HG02840 (cell line): ENCODE data around the gene ZFP2.

ENCODE experiments used
- ATAC-seq: cut with Tn5 transposase; IDR thresholded peaks from one replicate; pipeline ENCODE4 v1.9.1; 2021; ENCODE audit warnings: mild to moderate bottlenecking, moderate library complexity, moderate number of reproducible peaks; ENCODE audit not compliant: unreplicated experiment, low FRiP score

ZFP2 gene

DNA sequence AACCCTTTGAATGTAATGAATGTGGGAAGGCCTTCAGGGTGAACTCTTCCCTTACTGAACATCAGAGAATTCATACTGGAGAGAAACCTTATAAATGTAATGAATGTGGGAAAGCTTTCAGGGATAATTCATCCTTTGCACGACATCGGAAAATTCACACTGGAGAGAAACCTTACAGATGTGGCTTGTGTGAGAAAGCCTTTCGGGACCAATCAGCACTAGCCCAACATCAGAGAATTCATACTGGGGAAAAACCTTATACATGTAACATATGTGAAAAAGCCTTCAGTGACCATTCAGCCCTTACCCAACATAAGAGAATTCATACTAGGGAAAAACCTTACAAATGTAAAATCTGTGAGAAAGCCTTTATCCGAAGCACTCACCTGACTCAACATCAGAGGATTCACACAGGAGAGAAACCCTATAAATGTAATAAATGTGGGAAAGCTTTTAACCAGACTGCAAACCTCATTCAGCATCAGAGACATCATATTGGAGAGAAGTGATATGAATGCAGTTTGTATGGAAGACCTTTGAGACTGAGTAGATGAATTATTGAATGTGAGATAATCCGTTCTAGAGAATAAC is 69.8 kb downstream of the ZFP2 start:
- no peak for ATAC-seq

DNA sequence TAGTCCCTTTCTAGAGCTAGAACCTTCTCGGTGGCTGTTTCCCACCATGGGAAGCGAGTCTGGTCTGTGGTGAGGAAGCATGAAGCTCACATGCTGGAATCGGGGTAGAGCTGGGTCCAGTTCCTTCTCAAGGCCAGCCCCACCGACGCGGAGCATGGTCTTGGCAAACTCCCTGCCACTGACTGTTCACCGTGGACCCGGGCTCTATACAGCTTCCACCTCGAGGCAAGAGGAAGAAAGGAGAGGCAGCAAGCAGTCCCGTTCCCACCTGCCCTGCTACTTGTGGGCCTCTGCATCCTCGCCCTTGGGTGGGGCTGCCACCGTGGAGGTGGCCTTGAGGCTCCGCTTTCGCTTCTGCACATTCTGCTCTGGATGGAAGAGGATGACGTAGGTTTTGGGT is 85.7 kb downstream of the ZFP2 start:
- ATAC-seq, result no peak
